ENCODE measurements around the gene ZBTB42. TPM values are rescaled to one million over a fixed set of nuclear protein-coding genes. Genes with fewer than 3 reads are reported as not detected.

ZBTB42 gene
- total RNA-seq, 1 donor from 2014 or later: 7.8 TPM

GRCh38 chr14:104755621-104756020, 45.3 kb upstream of the ZBTB42 start:
- no peak for TF ChIP-seq CTCF (conservative IDR thresholded peaks at IDR 0.05; ENCODE audit: low read depth, low read length)
- DNase-seq (ENCODE audit: low read depth): no peak
- no peak overlapping the region for H3K4me3 ChIP-seq (ENCODE audit: low read depth, low read length)

GRCh38 chr14:104756477-104757237, 44.2 kb upstream of the ZBTB42 start:
- no peak overlapping the region for H3K4me3 ChIP-seq (ENCODE audit: low read depth, low read length)
- TF ChIP-seq CTCF (conservative IDR thresholded peaks at IDR 0.05; ENCODE audit: low read depth, low read length): no peak

GRCh38 chr14:104757238-104757585, 43.7 kb upstream of the ZBTB42 start:
- no peak for DNase-seq (ENCODE audit: low read depth)
- no peak for TF ChIP-seq CTCF (conservative IDR thresholded peaks at IDR 0.05; ENCODE audit: low read depth, low read length)
- no peak overlapping the region for H3K4me3 ChIP-seq (ENCODE audit: low read depth, low read length)

More at GRCh38 chr14:104756477-104757237, 44.2 kb upstream of the ZBTB42 start:
- DNase-seq (ENCODE audit: low read depth): no peak

GRCh38 chr14:104757681-104758392, 43.1 kb upstream of the ZBTB42 start:
- no peak for TF ChIP-seq CTCF (conservative IDR thresholded peaks at IDR 0.05; ENCODE audit: low read depth, low read length)
- H3K4me3 ChIP-seq (ENCODE audit: low read depth, low read length): no peak overlapping the region
- no peak for DNase-seq (ENCODE audit: low read depth)

- no peak overlapping the region for H3K4me3 ChIP-seq (ENCODE audit: low read depth, low read length)
- no peak for DNase-seq (ENCODE audit: low read depth)
- TF ChIP-seq CTCF (conservative IDR thresholded peaks at IDR 0.05; ENCODE audit: low read depth, low read length): no peak
These were observed 41.6 kb upstream of the ZBTB42 start for GRCh38 chr14:104758981-104759969.

- DNase-seq (ENCODE audit: low read depth): no peak
- TF ChIP-seq CTCF (conservative IDR thresholded peaks at IDR 0.05; ENCODE audit: low read depth, low read length): no peak
- H3K4me3 ChIP-seq (ENCODE audit: low read depth, low read length): no peak overlapping the region
These were observed 35.4 kb upstream of the ZBTB42 start for GRCh38 chr14:104765517-104765916.
